GM15510 (cell line): ENCODE measurements around the gene KCNAB2.

Experiments
- POLR2A ChIP-seq: IDR thresholded peaks from 3 replicates; pipeline ENCODE4 v1.6.1; 2011; ENCODE audit warnings: borderline replicate concordance; ENCODE audit not compliant: insufficient read length; ENCODE audit errors: extremely low read depth

Gene KCNAB2

DNA sequence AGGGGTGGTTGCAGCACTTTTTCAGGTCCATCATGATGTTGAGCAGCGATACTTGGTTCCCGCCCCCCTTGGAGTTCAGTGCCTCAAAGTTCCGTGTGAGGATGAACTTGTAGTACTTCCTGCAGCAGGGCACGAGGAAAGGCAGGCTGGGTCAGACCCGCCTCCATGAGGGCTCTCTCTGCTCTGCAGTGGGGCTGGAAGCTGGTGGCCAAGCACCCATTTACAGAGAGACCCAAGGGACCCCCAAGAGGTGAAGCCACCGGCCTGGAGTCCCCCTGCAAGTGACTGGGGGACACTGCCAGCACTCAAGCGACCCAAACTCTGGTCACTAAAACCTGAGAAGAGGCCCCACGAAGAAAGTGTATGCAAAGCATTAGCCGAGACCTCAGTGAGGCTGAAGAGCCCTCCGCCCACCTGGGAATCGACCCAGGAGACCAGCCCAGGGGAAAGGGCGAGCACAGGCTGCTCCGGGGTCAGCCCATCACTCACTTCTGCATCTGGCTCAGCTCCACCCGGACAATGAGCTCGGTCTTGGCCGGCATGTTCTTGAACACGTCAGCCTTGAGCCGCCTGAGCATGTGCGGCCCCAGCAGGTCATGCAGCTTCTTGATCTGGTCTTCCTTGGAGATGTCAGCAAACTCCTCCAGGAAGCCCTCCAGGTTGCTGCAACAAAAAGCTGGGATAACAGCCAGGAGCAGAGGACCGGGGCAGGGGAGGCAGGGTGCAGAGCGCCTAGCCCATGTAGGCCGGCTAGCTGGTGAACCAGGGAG is 89.2 kb downstream of the KCNAB2 start:
- no peak for TF ChIP-seq POLR2A

DNA sequence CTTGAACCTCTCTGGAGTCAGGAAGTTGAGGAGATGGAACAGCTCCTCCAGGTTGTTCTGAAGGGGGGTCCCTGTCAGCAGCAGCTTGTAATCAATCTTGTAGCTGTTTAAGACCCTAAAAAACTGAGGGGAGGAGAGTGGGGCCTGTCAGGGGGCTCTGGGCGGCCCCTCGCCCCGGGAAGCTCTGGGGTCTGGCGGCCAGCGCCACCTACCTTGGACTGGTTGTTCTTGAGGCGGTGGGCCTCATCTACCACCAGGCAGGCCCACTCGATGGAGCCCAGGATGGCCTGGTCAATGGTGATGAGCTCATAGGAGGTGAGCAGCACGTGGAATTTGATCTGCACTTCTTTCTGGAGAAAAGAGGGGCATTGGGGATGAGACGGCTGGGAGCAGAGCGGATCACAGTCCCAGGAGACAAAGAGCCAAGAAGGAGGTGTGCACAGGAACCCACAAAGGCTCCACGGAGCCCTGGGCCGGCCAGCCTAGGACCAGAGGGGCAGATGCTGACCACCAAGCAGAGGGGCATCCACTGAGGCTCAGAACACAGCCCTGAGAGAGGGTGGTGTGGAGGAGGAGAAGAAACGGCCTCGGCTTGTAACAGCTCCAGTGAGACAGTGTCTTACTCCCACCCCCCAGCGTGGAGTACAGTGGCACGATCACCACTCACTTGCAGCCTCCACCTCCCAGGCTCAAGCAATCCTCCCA is 91.0 kb downstream of the KCNAB2 start:
- no peak for TF ChIP-seq POLR2A

DNA sequence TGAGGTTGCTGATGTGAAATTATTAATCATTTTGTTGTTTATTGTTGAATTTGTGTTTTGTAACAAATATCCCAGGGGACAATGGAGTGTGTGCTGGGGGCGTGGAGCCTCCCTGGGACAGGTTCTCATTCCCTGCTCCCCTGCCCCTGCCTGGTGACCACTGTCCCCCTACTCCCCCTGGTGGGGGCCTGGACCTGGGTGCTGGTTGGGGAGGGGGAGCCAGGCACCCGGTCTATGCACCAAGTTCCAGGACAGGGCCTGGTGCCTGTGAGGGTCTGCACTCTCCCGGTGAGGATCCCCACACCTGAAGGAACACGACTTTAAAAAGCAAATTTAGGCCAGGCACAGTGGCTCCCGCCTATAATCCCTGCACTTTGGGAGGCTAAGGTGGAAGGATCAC is 92.1 kb downstream of the KCNAB2 start:
- no peak for TF ChIP-seq POLR2A

DNA sequence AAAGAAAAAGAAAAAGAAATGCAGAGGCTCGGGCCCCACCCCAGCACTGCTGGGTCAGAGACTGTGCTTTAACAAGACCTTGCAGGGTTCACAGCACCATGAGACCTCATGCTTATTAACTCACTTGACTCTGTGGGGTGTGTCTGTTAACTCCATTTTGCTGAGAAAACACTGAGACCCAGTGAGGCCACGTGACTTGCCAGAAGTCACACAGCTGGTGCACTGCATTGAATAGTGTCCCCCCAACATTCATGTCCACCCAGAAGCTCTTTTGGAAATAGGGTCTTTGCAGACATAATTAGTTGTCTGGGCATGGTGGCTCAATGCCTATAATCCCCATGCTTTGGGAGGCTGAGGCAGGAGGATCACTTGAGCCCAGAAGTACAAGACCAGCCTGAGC is 94.7 kb downstream of the KCNAB2 start:
- no peak for TF ChIP-seq POLR2A

DNA sequence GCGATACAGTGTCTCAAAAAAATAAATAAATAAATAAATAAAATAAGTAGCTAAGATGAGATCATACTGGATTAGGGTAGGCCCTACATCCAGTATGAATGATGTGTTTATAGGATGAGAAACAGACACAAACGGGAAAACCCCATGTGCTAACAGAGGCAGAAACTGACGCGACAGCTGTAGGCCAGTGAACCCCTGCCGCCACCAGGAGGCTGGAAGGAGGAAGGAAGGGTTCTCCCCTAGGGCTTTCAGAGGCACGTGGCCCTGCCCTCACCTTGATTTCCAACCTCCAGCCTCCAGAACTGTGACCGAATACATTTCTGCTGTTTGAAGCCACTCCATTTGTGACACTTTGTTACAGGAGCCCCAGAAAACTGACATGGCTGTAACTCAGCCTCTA is 95.9 kb downstream of the KCNAB2 start:
- no peak for TF ChIP-seq POLR2A

DNA sequence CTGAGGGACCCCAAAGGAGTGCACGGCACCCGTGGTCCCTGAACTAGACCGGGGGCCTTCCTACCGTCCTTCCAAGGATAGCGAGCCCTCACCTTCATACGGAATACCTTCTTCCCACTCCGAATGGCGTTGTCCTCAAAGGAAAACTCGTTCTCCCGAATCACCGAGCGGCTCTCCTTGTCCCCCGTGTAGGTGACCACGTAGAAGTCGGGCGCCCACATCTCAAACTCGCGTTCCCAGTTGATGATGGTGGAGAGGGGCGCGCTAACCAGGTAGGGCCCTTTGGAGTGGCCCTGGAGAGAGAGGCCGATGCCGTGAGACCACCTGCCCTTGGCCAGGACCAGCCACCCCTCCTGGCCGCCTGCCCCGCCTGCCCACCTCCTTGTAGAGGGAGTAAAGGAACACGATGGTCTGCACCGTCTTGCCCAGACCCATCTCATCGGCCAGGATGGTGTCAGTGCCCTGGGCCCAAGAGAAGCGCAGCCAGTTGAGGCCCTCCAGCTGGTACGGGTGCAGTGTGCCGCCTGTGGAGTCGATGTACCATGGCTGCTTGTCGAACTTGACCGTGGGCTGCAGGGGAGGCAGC is 96.4 kb downstream of the KCNAB2 start:
- no peak for TF ChIP-seq POLR2A

DNA sequence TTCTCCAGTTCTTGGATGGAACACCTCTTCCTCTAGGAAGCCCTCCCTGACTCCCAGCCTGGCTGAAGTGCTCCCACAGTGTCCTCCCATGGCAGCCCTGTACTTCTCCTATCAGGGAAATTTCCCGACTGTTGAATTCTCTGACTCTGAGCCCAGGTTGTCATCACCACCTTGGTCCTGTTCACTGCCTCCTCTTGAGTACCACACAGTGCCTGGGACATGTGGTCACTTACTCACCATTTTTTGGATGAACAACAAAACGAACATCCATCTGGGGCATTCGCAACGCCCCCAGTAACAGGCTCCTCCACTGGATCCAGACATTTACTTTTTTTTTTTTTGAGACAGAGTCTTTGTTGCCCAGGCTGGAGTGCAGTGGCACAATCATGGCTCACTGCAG is 97.0 kb downstream of the KCNAB2 start:
- TF ChIP-seq POLR2A = no peak

DNA sequence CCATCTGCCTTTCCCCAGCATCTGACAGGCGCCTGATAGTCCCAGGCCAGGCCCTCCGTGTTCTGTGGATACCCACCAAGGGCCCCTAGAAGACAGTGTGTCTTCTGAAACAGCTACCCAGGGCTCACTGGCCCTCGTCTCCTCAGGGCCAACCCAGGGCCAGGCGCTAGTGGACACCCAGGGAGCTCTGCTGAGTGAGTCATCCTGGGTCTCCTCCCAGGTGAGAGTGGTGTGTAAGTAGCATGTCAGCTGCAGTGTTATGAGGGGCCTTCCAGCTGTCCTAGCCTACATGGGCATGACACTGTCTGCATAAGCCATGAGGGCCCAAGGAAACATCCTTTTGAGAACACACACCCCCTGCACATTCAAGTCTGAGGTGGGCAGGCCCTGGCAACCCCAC is 97.7 kb downstream of the KCNAB2 start:
- TF ChIP-seq POLR2A = no peak

DNA sequence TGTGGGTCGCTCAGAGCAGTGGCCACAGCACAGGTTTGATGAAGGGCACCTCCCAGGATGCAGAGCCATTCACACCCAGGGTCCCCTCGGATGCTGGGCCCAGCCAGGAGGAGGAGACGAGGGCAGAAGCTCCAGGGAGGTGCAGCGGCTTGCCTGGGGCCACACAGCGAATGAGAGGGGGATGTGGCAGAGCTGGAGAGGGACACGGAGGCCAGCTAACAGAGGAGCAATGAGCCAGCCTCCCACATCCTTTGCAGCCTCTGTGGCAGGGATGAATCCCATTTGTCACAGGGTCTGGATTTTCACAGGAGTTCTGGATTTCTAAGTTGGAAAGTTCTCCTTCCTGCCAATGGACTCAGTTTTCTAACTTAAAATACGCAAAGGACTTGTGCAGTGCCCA is 98.5 kb downstream of the KCNAB2 start:
- no peak for TF ChIP-seq POLR2A

DNA sequence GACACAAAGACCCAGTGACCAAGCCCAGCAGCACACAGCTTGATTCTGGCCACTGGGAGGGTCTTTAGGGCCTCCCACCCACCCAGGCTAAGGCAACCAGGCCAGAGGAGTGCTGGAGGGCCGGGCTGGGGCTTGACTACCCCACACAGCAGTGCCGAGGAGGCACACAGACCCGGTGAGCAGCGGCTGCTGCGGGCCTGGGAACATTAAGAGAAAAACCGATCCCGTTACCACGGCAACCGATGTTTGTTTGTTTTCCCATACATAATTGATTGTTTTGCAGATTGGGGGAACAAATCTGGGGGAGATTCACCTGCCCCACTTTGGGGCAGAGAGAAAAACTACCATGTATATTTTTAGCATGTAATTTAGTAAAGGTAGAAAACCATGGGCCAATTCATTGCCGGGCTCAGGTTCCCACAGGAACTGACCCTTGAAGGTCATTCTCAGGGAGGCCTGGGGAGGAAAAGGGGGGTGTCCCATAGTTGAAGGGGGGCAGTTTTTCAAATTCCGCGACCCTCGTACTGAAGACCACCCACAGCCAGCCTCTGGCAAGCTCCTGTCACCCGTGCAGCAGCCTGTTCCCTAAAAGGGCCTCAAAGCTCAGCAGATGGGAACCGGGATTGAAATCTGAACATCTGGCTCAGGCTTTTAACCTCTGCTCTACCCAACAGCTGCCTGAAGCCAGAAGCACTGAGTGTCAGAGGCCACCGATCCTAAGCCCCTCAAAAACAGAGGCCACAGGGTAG is 99.1 kb downstream of the KCNAB2 start:
- TF ChIP-seq POLR2A = no peak

DNA sequence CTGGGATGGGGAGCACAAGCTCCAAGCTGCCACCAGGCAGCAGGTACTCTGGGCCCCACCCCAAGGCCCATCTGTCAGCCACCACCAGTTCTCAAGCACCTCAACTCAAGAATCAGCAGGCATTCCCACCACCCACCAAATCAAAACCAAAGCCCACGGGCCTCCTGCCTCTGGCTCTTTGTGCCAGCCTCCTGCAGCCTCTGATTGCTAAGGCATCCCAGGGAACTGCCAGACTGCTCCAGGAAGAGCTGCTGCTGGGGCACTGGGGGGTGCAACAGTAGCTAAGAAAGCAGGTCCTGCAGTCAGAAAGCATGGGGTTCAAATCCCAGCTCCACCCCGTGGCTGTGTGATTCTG is 99.7 kb downstream of the KCNAB2 start:
- no peak for TF ChIP-seq POLR2A

DNA sequence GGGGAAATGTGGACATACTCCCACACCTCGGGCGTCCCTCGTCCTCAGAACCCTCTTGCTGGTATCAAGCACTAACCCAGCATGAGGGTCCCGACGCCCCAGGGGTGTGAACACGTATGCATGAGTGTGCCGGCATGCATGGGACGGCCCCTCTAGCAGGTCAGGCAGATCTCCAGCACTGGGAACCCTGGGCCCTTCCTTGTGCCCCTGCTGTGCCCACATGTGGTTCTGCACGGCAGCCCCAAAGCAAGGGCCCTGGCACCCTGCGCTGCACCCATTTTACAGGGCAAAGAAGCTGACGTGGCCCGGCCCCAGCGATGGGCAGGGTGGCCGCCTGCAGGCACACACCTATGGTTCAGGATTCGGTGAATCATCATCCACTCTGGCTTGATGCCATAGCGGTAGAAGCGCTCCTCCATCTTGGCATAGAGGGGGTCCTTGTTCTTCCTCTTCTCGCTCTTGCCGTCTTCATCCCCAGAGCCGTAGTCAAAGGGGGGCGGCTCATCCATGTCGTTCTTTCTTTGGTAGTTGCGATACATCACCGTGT is 100.2 kb downstream of the KCNAB2 start:
- TF ChIP-seq POLR2A = no peak

DNA sequence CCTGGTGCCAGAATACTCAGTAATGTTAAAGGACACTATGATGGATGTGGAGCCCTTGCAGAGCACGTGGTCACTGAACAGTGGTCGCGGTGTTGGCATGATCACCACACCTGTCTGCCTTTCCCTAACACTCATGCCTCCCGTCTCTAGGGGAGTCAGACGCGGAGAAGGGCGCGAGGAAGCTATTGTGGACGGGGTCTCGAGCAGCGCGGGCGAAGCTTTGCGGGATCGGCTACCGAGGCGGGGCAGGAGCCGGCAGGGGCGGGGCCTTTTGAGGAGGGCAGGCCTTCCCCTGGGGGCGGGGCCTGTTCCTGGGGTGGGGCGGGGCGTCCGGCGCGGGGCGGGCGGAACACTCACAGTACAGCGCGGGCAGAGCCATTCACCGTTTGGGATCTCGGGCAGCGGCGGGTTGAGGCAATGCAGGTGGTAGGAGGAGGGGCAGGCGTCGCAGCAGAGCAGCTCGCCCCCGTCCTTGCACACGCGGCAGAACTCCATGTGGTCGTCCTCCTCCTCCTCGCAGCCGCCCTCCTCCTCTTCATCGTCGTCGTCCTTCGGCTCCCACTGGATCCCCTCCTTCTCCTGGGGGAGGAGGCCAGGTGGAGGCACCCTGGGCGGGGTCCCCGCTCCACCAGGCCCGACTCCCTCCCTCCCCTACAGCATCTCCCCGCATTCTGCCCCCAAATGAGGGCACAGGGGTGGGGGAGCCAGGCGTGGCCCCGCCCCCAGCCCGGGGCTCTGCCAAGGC is 103.0 kb downstream of the KCNAB2 start:
- TF ChIP-seq POLR2A = no peak

DNA sequence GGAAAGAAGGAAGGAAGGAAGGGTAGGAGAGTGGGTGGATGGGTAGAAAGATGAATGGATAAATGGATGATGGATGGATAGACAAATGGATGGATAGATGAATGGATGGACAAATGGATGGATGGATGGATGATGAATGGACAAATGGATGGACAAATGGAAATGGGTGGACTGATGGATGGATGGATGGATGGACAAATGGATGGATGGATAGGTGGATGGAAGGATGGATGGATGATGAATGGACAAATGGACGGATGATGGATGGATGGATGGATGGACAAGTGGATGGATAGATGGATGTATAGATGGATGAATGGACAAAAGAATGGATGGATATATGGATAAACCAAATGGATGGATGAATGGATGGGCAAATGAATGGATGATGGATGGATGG is 103.9 kb downstream of the KCNAB2 start:
- no peak for TF ChIP-seq POLR2A
